Left lobe of liver (tissue), 2 donors: ENCODE data around the gene ANKRD55. TPM values are rescaled to one million over a fixed set of nuclear protein-coding genes. Genes with fewer than 3 reads are reported as not detected.
A peak's percentile ranks its signal among the peaks of the same experiment; 100 is the strongest.

ENCODE experiments used
- ATAC-seq: fragments of 200-7000 bp; cut with Tn5 transposase; one replicate; pipeline ENCODE4 v1.9.1; 2020; ENCODE audit warnings: mild to moderate bottlenecking, moderate library complexity
- DNase-seq: peaks from one replicate; pipeline ENCODE4 v3.0.0-alpha.2; 2020; ENCODE audit warnings: low spot score
- total RNA-seq: library from RNA; stranded (reverse); gene quantifications from one replicate; pipeline ENCODE4 v1.2.1, GENCODE V29; 2021
- donor health status: DM: no; HTN: no; CAD: no; lungs with moderate emphysema.
- donor health status: DM: no; HTN: yes; CAD: no.

The ANKRD55 gene
- total RNA-seq, 1 donor from 2014 or later, result 0.75 TPM

GRCh38 chr5:56055287-56055686, 177.8 kb downstream of the ANKRD55 start:
- DNase-seq (no peak), ATAC-seq (no peak)

DNA sequence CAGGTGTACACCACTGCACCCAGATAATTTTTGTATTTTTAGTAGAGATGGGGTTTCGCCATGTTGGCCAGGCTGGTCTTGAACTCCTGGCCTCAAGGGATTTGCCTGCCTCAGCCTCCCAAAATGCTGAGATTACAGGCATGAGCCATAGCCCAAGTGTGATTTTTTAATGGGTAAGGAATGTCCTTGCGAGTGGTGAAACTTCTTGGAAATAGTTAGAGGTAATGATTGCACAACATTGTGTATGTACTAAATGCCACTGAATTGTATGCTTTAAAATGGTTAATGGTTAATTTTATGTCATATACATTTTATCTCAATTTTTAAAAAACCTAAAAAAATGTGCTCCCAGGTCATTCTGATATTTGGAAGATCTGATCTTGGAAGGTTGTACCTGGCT, 178.5 kb downstream of the ANKRD55 start:
- DNase-seq (no peak), ATAC-seq (no peak)

DNA sequence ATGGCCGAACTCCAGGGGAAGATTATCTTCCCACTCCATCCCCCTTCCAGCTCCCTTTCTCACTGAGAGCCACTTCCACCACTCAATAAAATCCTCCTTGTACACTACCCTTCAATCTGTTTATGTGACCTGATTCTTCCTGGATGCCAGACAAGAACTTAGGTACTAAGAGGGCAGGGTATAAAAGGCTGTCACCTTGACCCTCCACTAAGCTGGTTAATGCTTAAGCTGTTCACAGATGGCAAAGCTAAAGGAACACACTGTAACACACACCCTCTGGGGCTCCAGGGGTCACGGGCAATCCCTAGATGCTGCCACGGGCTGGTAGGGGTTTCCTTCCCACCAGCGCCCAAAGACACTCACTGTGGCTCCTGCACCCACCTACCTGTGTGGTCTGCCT, 179.8 kb downstream of the ANKRD55 start:
- ATAC-seq, result no peak
- DNase-seq, result no peak

DNA sequence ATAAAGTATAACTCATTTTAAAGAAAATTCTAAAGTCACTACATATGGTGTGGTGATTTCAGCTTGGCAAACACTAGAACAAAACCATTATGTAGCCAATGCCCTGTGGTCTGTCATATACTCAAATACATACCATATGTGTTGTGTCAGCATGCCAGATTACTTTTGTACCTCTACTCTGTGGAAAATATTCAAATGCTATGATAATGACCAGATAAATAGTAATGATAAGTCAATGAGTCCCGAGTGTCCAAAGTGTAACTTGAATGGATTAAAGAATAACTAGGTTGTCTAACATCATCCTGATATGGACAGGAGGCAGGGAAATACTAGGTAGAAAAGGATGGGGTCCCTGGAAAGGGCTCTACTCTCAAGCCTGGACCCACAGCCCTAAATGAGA, 180.4 kb downstream of the ANKRD55 start:
- peak; percentile 60 for ATAC-seq

DNA sequence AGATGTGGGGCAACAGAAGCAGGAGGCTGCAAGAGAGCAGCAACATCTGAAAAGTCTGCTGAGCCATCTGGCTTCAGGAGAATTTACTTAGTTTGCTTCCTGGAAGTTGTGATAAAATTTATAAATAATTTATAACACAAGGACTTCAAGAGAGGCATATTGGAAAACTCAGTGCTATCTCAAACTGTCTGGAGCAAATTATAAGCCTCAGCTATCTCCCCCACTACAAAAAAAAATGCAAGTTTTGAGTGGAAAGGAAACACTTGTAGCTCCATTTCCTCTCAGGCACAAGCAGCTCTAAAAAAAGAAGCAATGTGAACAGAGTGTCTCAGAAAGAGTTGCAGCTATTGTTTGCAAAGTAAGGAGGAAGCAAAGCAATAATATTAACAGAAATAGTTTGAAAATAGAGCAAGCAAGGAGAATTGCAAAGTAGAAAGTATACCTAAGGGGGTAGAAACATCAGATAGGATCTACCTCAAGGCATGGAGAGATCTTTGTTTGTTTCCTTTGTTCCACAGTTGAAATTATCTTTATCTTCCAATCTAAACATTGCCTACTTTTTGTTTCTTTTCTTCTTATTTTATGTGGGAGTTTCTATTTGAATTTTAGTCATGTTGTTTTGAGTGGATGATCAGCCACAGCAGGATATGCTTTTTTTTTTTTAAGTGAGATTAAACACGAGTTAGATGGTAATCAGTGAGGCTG, 182.4 kb downstream of the ANKRD55 start:
- ATAC-seq (peak; percentile 64), DNase-seq (no peak)

More for the DNA sequence above, 180.4 kb downstream of the ANKRD55 start:
- DNase-seq, result no peak

Other genes with a start within 250 kb of the ANKRD55 start
- gene IL6ST, start 238.4 kb downstream of the ANKRD55 start, total RNA-seq, result 154 TPM